Measurements from ENCODE around the gene CRELD2.

Gene CRELD2

DNA sequence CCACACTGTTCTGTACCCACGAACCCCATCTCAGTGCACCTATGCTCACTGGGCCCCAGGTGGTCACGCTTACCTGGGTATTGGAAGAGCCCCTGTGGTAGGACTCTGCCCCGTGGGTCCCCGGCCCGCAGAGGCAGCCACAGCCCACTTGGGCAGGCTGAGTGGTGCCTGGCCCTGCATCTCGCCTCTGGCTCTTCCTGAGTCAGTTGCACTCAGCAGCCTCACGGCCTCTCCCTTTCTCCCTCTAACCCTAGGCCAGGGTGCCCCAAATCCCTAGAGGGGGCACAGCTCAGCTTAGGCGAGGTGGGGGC is 9.7 kb downstream of the CRELD2 start:
- POLR2A ChIA-PET, result no interaction called here
- TF ChIP-seq, protein P1, sequence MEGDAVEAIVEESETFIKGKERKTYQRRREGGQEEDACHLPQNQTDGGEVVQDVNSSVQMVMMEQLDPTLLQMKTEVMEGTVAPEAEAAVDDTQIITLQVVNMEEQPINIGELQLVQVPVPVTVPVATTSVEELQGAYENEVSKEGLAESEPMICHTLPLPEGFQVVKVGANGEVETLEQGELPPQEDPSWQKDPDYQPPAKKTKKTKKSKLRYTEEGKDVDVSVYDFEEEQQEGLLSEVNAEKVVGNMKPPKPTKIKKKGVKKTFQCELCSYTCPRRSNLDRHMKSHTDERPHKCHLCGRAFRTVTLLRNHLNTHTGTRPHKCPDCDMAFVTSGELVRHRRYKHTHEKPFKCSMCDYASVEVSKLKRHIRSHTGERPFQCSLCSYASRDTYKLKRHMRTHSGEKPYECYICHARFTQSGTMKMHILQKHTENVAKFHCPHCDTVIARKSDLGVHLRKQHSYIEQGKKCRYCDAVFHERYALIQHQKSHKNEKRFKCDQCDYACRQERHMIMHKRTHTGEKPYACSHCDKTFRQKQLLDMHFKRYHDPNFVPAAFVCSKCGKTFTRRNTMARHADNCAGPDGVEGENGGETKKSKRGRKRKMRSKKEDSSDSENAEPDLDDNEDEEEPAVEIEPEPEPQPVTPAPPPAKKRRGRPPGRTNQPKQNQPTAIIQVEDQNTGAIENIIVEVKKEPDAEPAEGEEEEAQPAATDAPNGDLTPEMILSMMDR (IDR thresholded peaks at IDR 0.05; ENCODE audit: control extremely low read depth, extremely low read depth, low read depth, missing control alignments), result no peak
- no peak for DNase-seq (ENCODE audit: extremely low spot score)
- CTCF ChIA-PET, result interaction anchor here (1.0 to 1.4 kb wide), 2 partner anchors 8 to 102 kb away, joined by 3 to 12 read pairs; no protein-coding TSS in a partner anchor

- TF ChIP-seq, protein P1 (IDR thresholded peaks at IDR 0.05; ENCODE audit: control extremely low read depth, extremely low read depth, low read depth, missing control alignments), result no peak
- ChIA-PET POLR2A (no interaction called here), CTCF (interaction anchor here (1.4 kb wide), 1 partner anchor 102 kb away, joined by 12 read pairs; no protein-coding TSS in a partner anchor)
- DNase-seq (ENCODE audit: extremely low spot score), result no peak
These were observed 10.2 kb downstream of the CRELD2 start for GRCh38 chr22:49928555-49929210.

- CTCF ChIA-PET, result interaction anchor here (0.9 to 5.3 kb wide), 18 partner anchors 23 to 279 kb away, joined by 3 to 90 read pairs (median 8); no protein-coding TSS in a partner anchor
- TF ChIP-seq, protein P1 (IDR thresholded peaks at IDR 0.05; ENCODE audit: control extremely low read depth, extremely low read depth, low read depth, missing control alignments), result peak; percentile 92
- POLR2A ChIA-PET, result no interaction called here
- peak; percentile 83 for DNase-seq (ENCODE audit: extremely low spot score)
These were observed 11.0 kb downstream of the CRELD2 start for GRCh38 chr22:49929211-49929979.

DNA sequence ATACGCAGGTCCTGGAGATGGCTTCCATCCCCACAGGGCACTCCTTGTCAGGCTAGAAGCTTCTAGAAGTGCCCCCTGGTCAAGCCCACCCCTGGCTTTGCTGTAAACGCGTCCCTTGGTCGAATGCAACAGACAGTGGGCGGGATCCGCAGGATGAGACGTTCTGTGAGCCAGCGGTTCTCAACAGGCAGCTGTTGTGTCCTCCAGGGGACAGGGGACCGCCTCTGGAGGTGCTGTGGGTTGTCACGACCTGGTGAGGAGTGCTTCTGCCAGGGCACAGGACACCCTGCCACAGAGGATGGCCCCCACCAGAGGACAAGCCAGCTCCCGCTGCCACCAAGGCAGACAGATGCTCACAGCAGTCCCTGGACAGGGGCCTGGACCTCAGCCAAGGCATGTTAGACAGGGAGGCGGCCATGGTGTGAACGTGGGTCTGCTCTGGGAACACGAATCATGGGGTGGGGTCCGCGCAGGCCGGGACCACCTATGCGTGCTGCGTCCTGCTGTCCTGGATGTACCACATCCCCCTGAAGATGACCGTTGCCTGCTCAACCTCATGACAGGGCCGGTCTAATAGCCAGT is 11.7 kb downstream of the CRELD2 start:
- CTCF ChIA-PET, result interaction anchor here (0.9 to 5.3 kb wide), 33 partner anchors 10 to 285 kb away, joined by 3 to 90 read pairs (median 6); partner anchors contain the start of gene IL17REL
- TF ChIP-seq, protein P1 (IDR thresholded peaks at IDR 0.05; ENCODE audit: control extremely low read depth, extremely low read depth, low read depth, missing control alignments), result no peak
- POLR2A ChIA-PET, result no interaction called here
- no peak for DNase-seq (ENCODE audit: extremely low spot score)

DNA sequence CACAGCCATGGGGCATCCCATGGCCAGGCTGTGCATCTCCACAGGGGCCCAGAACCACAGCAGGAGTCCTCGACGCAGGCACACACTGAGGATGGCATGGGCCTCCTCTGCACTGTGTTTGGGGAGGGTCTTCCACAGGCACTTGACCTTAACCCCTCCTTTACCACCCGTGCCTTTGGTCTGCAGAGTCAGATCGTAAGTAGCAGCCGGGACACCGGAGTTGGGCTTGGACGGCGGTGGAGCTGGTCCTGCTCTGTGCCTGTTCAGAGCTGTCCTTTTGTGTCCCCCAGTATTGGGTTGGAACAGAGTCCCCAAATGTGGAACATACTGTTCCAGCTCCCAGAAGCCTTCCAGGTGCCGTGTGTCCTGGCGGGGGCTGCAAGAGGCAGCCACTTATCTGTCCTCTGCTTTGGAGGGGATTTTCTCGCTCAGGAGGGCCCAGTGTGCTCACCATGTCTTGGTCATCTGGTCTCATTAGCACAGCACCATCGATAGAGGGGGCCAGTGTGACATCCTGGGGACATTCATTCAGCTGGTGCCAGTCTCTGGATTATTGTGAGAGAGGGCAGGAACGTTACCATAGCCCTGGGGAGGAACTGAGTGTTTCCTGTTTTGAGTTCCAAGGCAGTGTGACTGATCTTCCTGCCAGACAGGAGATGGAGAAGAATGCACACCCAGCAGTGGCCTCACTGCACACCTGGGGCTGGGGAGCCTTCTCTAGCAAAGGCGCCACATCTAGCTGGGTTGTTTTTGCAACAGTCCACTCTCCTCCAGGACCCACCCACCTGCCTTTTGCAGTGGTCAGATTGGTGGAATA is 12.4 kb downstream of the CRELD2 start:
- peak; percentile 63 for DNase-seq (ENCODE audit: extremely low spot score)
- TF ChIP-seq, protein P1 (IDR thresholded peaks at IDR 0.05; ENCODE audit: control extremely low read depth, extremely low read depth, low read depth, missing control alignments), result peak; percentile 80
- ChIA-PET CTCF (interaction anchor here (0.8 to 5.3 kb wide), 40 partner anchors 9 to 311 kb away, joined by 3 to 90 read pairs (median 5); partner anchors contain the start of genes ALG12, CRELD2 and IL17REL), POLR2A (interaction anchor here (0.5 to 1.1 kb wide), 3 partner anchors 31 to 173 kb away, joined by 3 to 9 read pairs (median 7); no protein-coding TSS in a partner anchor)

Measured in GM10248 (cell line).